Endothelial cell of umbilical vein (primary cell): ENCODE results near the gene CNKSR3. TPM values are rescaled to one million over a fixed set of nuclear protein-coding genes. Genes with fewer than 3 reads are reported as not detected.

Source experiments
- BruUV-seq: library from RNA; stranded (reverse); fragments of 400-500 nt; replicated peaks from 2 replicates; lab custom pipeline; 2021; lab: Mats Ljungman, UMichigan
- CTCF ChIA-PET: fragments of 300-600, 350-600 bp; sonication (Branson Sonifier 250); formaldehyde crosslinking; loops from one replicate; lab custom pipeline; 2021; ENCODE audit warnings: antibody characterized with exemption, inconsistent platforms; lab: Charles Lee
- POLR2A ChIA-PET: fragments of 300-600, 350-600 bp; sonication (Branson Sonifier 250); formaldehyde crosslinking; loops from one replicate; lab custom pipeline; 2021; ENCODE audit warnings: antibody characterized with exemption, inconsistent platforms; lab: Charles Lee
- DNase-seq: peaks from one replicate; pipeline ENCODE4 v3.0.0-alpha.2; 2011; ENCODE audit warnings: low read depth, low spot score
- FAIRE-seq: peaks from 2 replicates; lab custom pipeline; 2011; peaks lifted over from hg19 to GRCh38; lab: Jason Lieb, UNC
- H2AFZ ChIP-seq: 2 replicates; pipeline ENCODE4 v1.6.0; 2012; ENCODE audit warnings: low read depth, low read length, control low read depth, inconsistent platforms
- H3K27ac ChIP-seq: 2 replicates; pipeline ENCODE4 v1.5.1; 2011; ENCODE audit warnings: low read depth, mild to moderate bottlenecking, control low read depth, low read length, moderate library complexity; ENCODE audit not compliant: insufficient read depth
- H3K27me3 ChIP-seq, 2 experiments: 2 replicates each; pipeline versions ENCODE4 v1.6.0 to v1.6.1; 2011; ENCODE audit warnings: low read length in 2 of 2, mixed read lengths in 1 of 2; ENCODE audit not compliant: control insufficient read depth in 2 of 2, insufficient read depth in 2 of 2
- H3K36me3 ChIP-seq, 2 experiments: 2 replicates in 1 of 2; 3 replicates in 1 of 2; pipeline ENCODE4 v1.5.1; 2011; ENCODE audit warnings: low read length in 2 of 2, mild to moderate bottlenecking in 1 of 2, moderate library complexity in 1 of 2; ENCODE audit not compliant: control insufficient read depth in 2 of 2, insufficient read depth in 2 of 2; ENCODE audit errors: extremely low read depth in 1 of 2
- H3K4me1 ChIP-seq: 3 replicates; pipeline ENCODE4 v1.5.1; 2011; ENCODE audit warnings: mild to moderate bottlenecking, low read length; ENCODE audit not compliant: control insufficient read depth, insufficient read depth; ENCODE audit errors: extremely low read depth
- H3K4me2 ChIP-seq: 2 replicates; pipeline ENCODE4 v1.6.1; 2011; ENCODE audit warnings: low read length, control low read depth, mixed read lengths; ENCODE audit not compliant: insufficient read depth
- H3K4me3 ChIP-seq, 3 experiments: fragments of 200-600 bp in 1 of 3; sonication (generic), shearing (Covaris generic) in 1 of 3; replicated peaks in 1 of 3; 2 replicates each; pipeline ENCODE4 v1.5.1; 2011 to 2016; ENCODE audit warnings: control low read depth in 3 of 3, low read length in 3 of 3, mild to moderate bottlenecking in 2 of 3, inconsistent platforms in 1 of 3, low read depth in 1 of 3, moderate library complexity in 1 of 3; ENCODE audit not compliant: insufficient read depth in 1 of 3
- H3K79me2 ChIP-seq: 2 replicates; pipeline ENCODE4 v1.6.0; 2012; ENCODE audit warnings: low read length, inconsistent platforms; ENCODE audit not compliant: control insufficient read depth, insufficient read depth
- H3K9ac ChIP-seq: replicated peaks from 2 replicates; pipeline ENCODE3; 2011; ENCODE audit warnings: low read length, control low read depth; ENCODE audit not compliant: insufficient read depth; ENCODE audit errors: extremely low read depth
- H3K9me1 ChIP-seq: replicated peaks from 3 replicates; pipeline ENCODE4 v1.6.0; 2011; ENCODE audit warnings: mild to moderate bottlenecking, low read length; ENCODE audit not compliant: control insufficient read depth, insufficient read depth; ENCODE audit errors: extremely low read depth
- H3K9me3 ChIP-seq: replicated peaks from 2 replicates; pipeline ENCODE4 v1.5.1; 2012; ENCODE audit warnings: low read length, inconsistent platforms; ENCODE audit not compliant: control insufficient read depth, insufficient read depth
- H4K20me1 ChIP-seq: replicated peaks from 2 replicates; pipeline ENCODE3; 2011; ENCODE audit warnings: mild to moderate bottlenecking, low read length; ENCODE audit not compliant: control insufficient read depth, insufficient read depth; ENCODE audit errors: extremely low read depth
- CTCF ChIP-seq, 2 donors: IDR thresholded peaks; 1 replicate in 1 of 2; 2 replicates in 1 of 2; pipeline ENCODE4 v1.5.1; 2011; ENCODE audit warnings: low read length in 2 of 2, mild to moderate bottlenecking in 2 of 2, moderate library complexity in 2 of 2, control low read depth in 1 of 2, inconsistent platforms in 1 of 2, low read depth in 1 of 2; ENCODE audit not compliant: insufficient read depth in 1 of 2; ENCODE audit errors: extremely low read depth in 1 of 2
- EZH2 ChIP-seq: IDR thresholded peaks from 2 replicates; pipeline ENCODE4 v1.6.1; 2012; ENCODE audit warnings: borderline replicate concordance, low read depth, mild to moderate bottlenecking, moderate library complexity, low read length, inconsistent platforms; ENCODE audit not compliant: severe bottlenecking
- FOS ChIP-seq: IDR thresholded peaks from 2 replicates; pipeline ENCODE4 v1.6.1; 2011; ENCODE audit warnings: mild to moderate bottlenecking, low read length, moderate library complexity, borderline replicate concordance; ENCODE audit not compliant: insufficient read depth
- GATA2 ChIP-seq: IDR thresholded peaks from 2 replicates; pipeline ENCODE4 v1.7.0; 2011; ENCODE audit warnings: low read depth, mild to moderate bottlenecking, moderate library complexity, mixed read lengths, low read length; ENCODE audit not compliant: insufficient read length, insufficient read depth
- JUN ChIP-seq: IDR thresholded peaks from 2 replicates; pipeline ENCODE4 v1.6.1; 2011; ENCODE audit warnings: borderline replicate concordance, low read depth; ENCODE audit not compliant: insufficient read length, insufficient read depth
- MAX ChIP-seq: IDR thresholded peaks from 2 replicates; pipeline ENCODE4 v1.6.1; 2011; ENCODE audit not compliant: insufficient read depth, insufficient read length
- MYC ChIP-seq: IDR thresholded peaks from one replicate; pipeline ENCODE4 v1.6.1; 2011; ENCODE audit warnings: mild to moderate bottlenecking, low read depth, low read length
- POLR2A ChIP-seq: IDR thresholded peaks from 2 replicates; pipeline ENCODE4 v1.6.1; 2012; ENCODE audit warnings: low read depth, mild to moderate bottlenecking, control low read depth, low read length
- POLR2AphosphoS5 ChIP-seq: IDR thresholded peaks from 2 replicates; pipeline ENCODE4 v1.6.1; 2012; ENCODE audit warnings: low read depth, mild to moderate bottlenecking, control low read depth, low read length, moderate library complexity; ENCODE audit not compliant: insufficient read depth
- dilution Hi-C: fragments of 300-500 bp; cut with MboI; formaldehyde crosslinking; loops from one replicate; pipeline ENCODE4 v1.15.0; 2019; ENCODE audit warnings: low sequenced_read_pairs; ENCODE audit not compliant: extremely low pct_ligation_motif_present
- intact Hi-C: fragments of 100-400 bp; cut with micrococcal nuclease; formaldehyde crosslinking; loops from one replicate; pipeline ENCODE4 v1.10.0; 2022
- polyA plus RNA-seq, 4 experiments: library from polyadenylated mRNA; depleted of rRNA in 3 of 4; stranded (reverse) in 3 of 4; unstranded in 1 of 4; fragments of >200 nt; gene quantifications; 2 replicates each; pipeline versions ENCODE4 v1.2.1 to v1.2.3, GENCODE V29; 2011 to 2012; ENCODE audit warnings: missing spikeins in 1 of 4
- total RNA-seq: library from RNA; stranded (reverse); gene quantifications from 2 replicates; pipeline ENCODE4 v1.2.3, GENCODE V29; 2021

The CNKSR3 gene
- total and polyA plus RNA-seq, 2 donors (not counting 3 experiments of a cell fraction or from before 2014, with no cell fraction given) = 2.3 to 15.6 TPM

- FAIRE-seq = no peak
- TF ChIP-seq JUN (no peak), MYC (no peak), MAX (no peak), POLR2AphosphoS5 (no peak), POLR2A (no peak), FOS (no peak), EZH2 (no peak), CTCF (IDR thresholded peaks at IDR 0.05; ENCODE audit: extremely low read depth in 1 of 2, insufficient read depth in 1 of 2, low read depth in 1 of 2, low read length in 2 of 2) (no peak), GATA2 (no peak)
These were observed 44.3 kb downstream of the CNKSR3 start for GRCh38 chr6:154466139-154466538.

More at GRCh38 chr6:154466139-154466538, 44.3 kb downstream of the CNKSR3 start:
- Histone ChIP-seq H3K4me2 (no peak overlapping the region), H3K4me1 (no peaks in the 10 kb centered on the region), H3K36me3 (no peaks in the 10 kb centered on the region), H2AFZ (no peak overlapping the region), H3K9me3 (no peaks in the 10 kb centered on the region), H3K4me3 (no peak overlapping the region), H4K20me1 (no peaks in the 10 kb centered on the region), H3K27me3 (no peaks in the 10 kb centered on the region), H3K79me2 (no peaks in the 10 kb centered on the region), H3K27ac (no peak overlapping the region), H3K9me1 (no peaks in the 10 kb centered on the region), H3K9ac (no peak overlapping the region)
- dilution Hi-C loops (no loop called here), intact Hi-C loops (no loop called here)
- POLR2A ChIA-PET = no interaction called here
- BruUV-seq = no TSS peak
- CTCF ChIA-PET = interaction anchor here (1.4 kb wide), 1 partner anchor 34 kb away, joined by 5 read pairs; no protein-coding TSS in a partner anchor
- no peak for DNase-seq
